Measurements from ENCODE around the gene MT1G. TPM values are rescaled to one million over a fixed set of nuclear protein-coding genes. Genes with fewer than 3 reads are reported as not detected.

Gene MT1G
- total and polyA plus RNA-seq, 12 donors, result 3.7 to 146 (median 14.1) TPM; not detected in 1

DNA sequence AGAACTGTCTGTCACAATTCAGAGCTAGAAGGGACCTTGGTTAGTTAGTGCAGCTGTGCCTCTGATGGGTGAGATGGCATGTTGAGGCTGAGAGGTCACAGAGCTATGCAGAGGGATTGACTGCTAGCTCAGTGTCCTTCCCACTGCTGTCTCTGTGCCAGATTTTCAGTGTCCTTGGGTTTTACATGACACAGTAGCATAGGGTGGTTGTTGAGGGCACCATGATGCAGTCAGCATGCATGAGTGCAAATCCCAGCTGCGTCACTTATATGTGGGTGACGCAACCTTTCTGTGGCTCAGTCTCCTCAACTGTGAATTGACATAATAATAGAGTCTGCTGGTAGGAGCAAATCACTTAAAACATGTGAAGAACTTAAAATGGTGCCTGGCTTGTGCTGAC is 26.7 kb downstream of the MT1G start:
- WGBS, 4 donors, result 66 to 80% (median 73%) methylated on average over 2 of the region's 2 CpGs
- Histone ChIP-seq H3K27ac (peak overlapping the region in 1 of 5 donors; percentile 5), H3K4me3 (no peak overlapping the region), H3K27me3 (no peaks in the 10 kb centered on the region), H3K9me3 (replicated peaks in 1 of 3) (no peaks in the 10 kb centered on the region), H3K4me1 (replicated peaks in 1 of 2) (peaks cover 0 to 4% of the 10 kb centered on the region in 2 donors), H3K36me3 (replicated peaks in 1 of 2) (no peaks in the 10 kb centered on the region)
- peak in 6 of 7 donors; percentile 67 to 88 (median 72) for DNase-seq
- intact Hi-C loops (cut with DNase I), result no loop called here
- TF ChIP-seq POLR2A (IDR thresholded peaks at IDR 0.05), result no peak
- TF ChIP-seq, protein P1, sequence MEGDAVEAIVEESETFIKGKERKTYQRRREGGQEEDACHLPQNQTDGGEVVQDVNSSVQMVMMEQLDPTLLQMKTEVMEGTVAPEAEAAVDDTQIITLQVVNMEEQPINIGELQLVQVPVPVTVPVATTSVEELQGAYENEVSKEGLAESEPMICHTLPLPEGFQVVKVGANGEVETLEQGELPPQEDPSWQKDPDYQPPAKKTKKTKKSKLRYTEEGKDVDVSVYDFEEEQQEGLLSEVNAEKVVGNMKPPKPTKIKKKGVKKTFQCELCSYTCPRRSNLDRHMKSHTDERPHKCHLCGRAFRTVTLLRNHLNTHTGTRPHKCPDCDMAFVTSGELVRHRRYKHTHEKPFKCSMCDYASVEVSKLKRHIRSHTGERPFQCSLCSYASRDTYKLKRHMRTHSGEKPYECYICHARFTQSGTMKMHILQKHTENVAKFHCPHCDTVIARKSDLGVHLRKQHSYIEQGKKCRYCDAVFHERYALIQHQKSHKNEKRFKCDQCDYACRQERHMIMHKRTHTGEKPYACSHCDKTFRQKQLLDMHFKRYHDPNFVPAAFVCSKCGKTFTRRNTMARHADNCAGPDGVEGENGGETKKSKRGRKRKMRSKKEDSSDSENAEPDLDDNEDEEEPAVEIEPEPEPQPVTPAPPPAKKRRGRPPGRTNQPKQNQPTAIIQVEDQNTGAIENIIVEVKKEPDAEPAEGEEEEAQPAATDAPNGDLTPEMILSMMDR (IDR thresholded peaks at IDR 0.05), result no peak

DNA sequence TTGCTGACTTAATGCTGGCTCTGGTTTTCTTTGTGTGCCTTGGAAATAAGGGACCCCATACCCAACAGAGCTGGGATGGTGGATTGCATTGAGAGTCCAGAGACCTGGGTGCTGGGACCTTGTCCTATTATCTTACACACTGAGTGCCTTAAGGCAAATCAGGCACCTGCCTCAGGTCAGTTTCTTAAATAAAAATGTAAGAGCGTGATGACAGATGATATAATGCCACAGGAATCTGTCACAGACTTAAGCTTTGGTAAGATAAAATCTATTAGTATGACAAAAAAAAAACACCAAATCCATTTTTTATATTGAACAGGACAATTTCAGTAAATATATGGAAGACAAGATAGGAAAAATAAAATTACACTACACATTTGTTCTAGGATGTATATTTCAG is 27.8 kb downstream of the MT1G start:
- Histone ChIP-seq H3K36me3 (replicated peaks in 1 of 2) (no peaks in the 10 kb centered on the region), H3K4me1 (replicated peaks in 1 of 2) (peaks cover 0 to 10% of the 10 kb centered on the region in 2 donors), H3K4me3 (no peak overlapping the region), H3K27me3 (peaks cover 5% of the 10 kb centered on the region), H3K27ac (no peak overlapping the region), H3K9me3 (replicated peaks in 1 of 3) (no peaks in the 10 kb centered on the region)
- TF ChIP-seq, protein P1 (IDR thresholded peaks at IDR 0.05), result no peak
- no peak for TF ChIP-seq POLR2A (IDR thresholded peaks at IDR 0.05)
- intact Hi-C loops (cut with DNase I), result no loop called here
- 76 to 88% (median 87%) methylated on average over 1 of the region's 1 CpG for WGBS, 4 donors
- no peak for DNase-seq

DNA sequence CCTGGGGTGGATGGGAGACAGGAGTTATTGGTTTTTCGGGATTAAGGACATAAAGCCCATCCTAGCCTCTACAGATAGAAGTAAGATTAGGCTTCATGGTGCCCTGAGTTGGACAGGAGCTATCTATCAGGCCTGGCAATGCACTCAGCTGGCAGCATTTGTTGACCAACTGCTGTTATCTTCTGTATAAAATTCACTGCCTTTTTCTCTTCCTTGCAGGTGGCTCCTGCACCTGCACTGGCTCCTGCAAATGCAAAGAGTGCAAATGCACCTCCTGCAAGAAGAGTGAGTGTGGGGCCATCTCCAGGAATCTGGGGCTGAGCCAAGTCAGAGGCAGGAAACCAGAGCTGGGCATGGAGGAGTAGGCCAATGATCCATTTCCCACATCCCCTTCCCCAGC is 28.8 kb downstream of the MT1G start:
- H3K4me3 ChIP-seq, result no peak overlapping the region
- H3K27me3 ChIP-seq, result peaks cover 7% of the 10 kb centered on the region
- 69 to 100% (median 71%) methylated on average over 1 of the region's 1 CpG for WGBS, 4 donors
- no peak overlapping the region for H3K27ac ChIP-seq
- intact Hi-C loops (cut with DNase I), result no loop called here
- H3K9me3 ChIP-seq (replicated peaks in 1 of 3), result no peaks in the 10 kb centered on the region
- DNase-seq, result no peak
- TF ChIP-seq, protein P1 (IDR thresholded peaks at IDR 0.05), result no peak
- TF ChIP-seq POLR2A (IDR thresholded peaks at IDR 0.05), result no peak
- H3K4me1 ChIP-seq (replicated peaks in 1 of 2), result peaks cover 0 to 11% of the 10 kb centered on the region in 2 donors
- no peaks in the 10 kb centered on the region for H3K36me3 ChIP-seq (replicated peaks in 1 of 2)

DNA sequence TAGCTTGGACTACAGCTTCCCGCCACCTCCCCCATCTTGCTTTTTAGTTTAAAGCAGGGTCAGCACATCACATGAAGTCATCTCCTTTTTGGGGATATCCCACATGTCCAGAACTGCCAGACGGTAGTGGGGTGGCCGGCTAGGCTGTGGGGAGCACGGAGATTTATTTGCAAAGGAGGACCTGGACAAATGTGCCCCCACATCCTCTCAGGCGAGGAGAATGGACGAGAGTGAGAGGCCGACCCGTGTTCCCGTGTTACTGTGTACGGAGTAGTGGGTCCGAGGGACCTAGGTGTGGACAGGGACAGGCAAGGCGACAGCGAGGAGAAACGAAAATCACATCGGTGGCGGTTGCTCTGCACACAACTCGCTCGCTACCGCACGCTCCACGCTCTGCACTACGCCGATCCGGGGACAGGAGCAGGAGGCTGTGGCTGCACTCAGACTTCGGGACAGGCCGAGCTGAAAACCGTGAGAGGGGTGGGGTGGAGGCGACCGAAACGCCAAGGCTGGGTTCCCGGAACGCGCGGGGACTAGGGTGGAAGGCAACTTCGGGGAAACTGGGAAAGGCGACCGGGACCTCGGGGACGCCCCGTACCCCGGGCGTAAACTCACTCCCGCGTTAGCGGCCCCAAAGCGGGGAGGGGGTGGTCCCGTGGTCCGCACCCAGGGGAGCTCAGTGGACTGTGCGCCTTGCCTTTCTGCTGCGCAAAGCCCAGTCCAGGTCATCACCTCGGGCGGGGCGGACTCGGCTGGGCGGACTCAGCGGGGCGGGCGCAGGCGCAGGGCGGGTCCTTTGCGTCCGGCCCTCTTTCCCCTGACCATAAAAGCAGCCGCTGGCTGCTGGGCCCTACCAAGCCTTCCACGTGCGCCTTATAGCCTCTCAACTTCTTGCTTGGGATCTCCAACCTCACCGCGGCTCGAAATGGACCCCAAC is 29.8 kb downstream of the MT1G start, which contains the start of gene MT1A:
Gene MT1A (plus strand): TSS at position 853 of the 937 bp plus-strand sequence. CDS start 73 bp downstream, at position 926.
- WGBS, 4 donors, result 22 to 48% (median 31%) methylated on average over 24 to 68 of the region's 68 CpGs
- H3K4me1 ChIP-seq (replicated peaks in 1 of 2), result peaks cover 0 to 11% of the 10 kb centered on the region in 2 donors
- peak within 1 kb of the TSS in 1 of 4 donors; percentile 59 for H3K4me3 ChIP-seq
- peaks cover 7% of the 10 kb centered on the region for H3K27me3 ChIP-seq
- no peaks in the 10 kb centered on the region for H3K9me3 ChIP-seq (replicated peaks in 1 of 3)
- no peaks in the 10 kb centered on the region for H3K36me3 ChIP-seq (replicated peaks in 1 of 2)
- intact Hi-C loops (cut with DNase I), result no loop called here
- peak; percentile 56 to 81 (median 78) for DNase-seq
- H3K27ac ChIP-seq, result peak within 1 kb of the TSS in 1 of 5 donors; percentile 76
- TF ChIP-seq POLR2A (IDR thresholded peaks at IDR 0.05), result peak; percentile 32 to 40
- TF ChIP-seq, protein P1 (IDR thresholded peaks at IDR 0.05), result no peak

Measured in adrenal gland (tissue), 12 donors.